Fibroblast of lung (primary cell): ENCODE data around the gene SLIT1. TPM values are rescaled to one million over a fixed set of nuclear protein-coding genes. Genes with fewer than 3 reads are reported as not detected.

Experiments used
- DNase-seq, 2 donors: peaks; one replicate each; pipeline versions ENCODE4 v3.0.0 to v3.0.0-alpha.2; 2010; ENCODE audit warnings: low read depth in 2 of 2
- H2AFZ ChIP-seq: 2 replicates; pipeline ENCODE4 v1.5.1; 2012; ENCODE audit warnings: low read length, control low read depth, inconsistent platforms
- H3K27ac ChIP-seq: 2 replicates; pipeline ENCODE4 v1.5.1; 2011; ENCODE audit warnings: low read length, control low read depth; ENCODE audit not compliant: insufficient read depth
- H3K27me3 ChIP-seq: 2 replicates; pipeline ENCODE4 v1.5.1; 2011; ENCODE audit warnings: mild to moderate bottlenecking, low read length; ENCODE audit not compliant: control insufficient read depth, insufficient read depth
- H3K36me3 ChIP-seq: 2 replicates; pipeline ENCODE4 v1.5.1; 2011; ENCODE audit warnings: low read length; ENCODE audit not compliant: control insufficient read depth, insufficient read depth
- H3K4me1 ChIP-seq: 2 replicates; pipeline ENCODE4 v1.5.1; 2011; ENCODE audit warnings: low read length; ENCODE audit not compliant: control insufficient read depth, insufficient read depth; ENCODE audit errors: extremely low read depth
- H3K4me2 ChIP-seq: 2 replicates; pipeline ENCODE4 v1.5.1; 2011; ENCODE audit warnings: low read length, control low read depth; ENCODE audit not compliant: insufficient read depth; ENCODE audit errors: extremely low read depth
- H3K4me3 ChIP-seq, 4 experiments: fragments of 200-600 bp in 1 of 4; sonication (generic) in 1 of 4; replicated peaks in 1 of 4; 2 replicates each; pipeline ENCODE4 v1.5.1; 2011 to 2016; ENCODE audit warnings: low read length in 4 of 4, low read depth in 3 of 4, mild to moderate bottlenecking in 3 of 4, control low read depth in 2 of 4, inconsistent platforms in 1 of 4, mixed read lengths in 1 of 4; ENCODE audit not compliant: insufficient read depth in 1 of 4; ENCODE audit errors: control extremely low read depth in 1 of 4
- H3K79me2 ChIP-seq: 2 replicates; pipeline ENCODE4 v1.5.1; 2012; ENCODE audit warnings: mild to moderate bottlenecking, low read length, inconsistent platforms; ENCODE audit not compliant: control insufficient read depth, insufficient read depth
- H3K9ac ChIP-seq: 2 replicates; pipeline ENCODE4 v1.5.1; 2011; ENCODE audit warnings: mild to moderate bottlenecking, low read length, control low read depth; ENCODE audit not compliant: insufficient read depth
- H3K9me3 ChIP-seq: 2 replicates; pipeline ENCODE4 v1.5.1; 2012; ENCODE audit warnings: low read depth, low read length; ENCODE audit not compliant: control insufficient read depth, insufficient read depth
- H4K20me1 ChIP-seq: 2 replicates; pipeline ENCODE4 v1.5.1; 2011; ENCODE audit warnings: low read length; ENCODE audit not compliant: control insufficient read depth, insufficient read depth; ENCODE audit errors: extremely low read depth
- CTCF ChIP-seq, 2 donors: IDR thresholded peaks in 1 of 2; conservative IDR thresholded peaks in 1 of 2; 1 replicate in 1 of 2; 2 replicates in 1 of 2; pipeline ENCODE4 v1.5.1; 2011 to 2012; ENCODE audit warnings: low read length in 2 of 2, control low read depth in 1 of 2, inconsistent platforms in 1 of 2, low read depth in 1 of 2, mild to moderate bottlenecking in 1 of 2
- EZH2 ChIP-seq: IDR thresholded peaks from 2 replicates; pipeline ENCODE4 v1.5.1; 2012; ENCODE audit warnings: low read length, control low read depth, mild to moderate bottlenecking; ENCODE audit errors: missing control alignments
- polyA plus RNA-seq, 2 donors: library from polyadenylated mRNA; depleted of rRNA in 1 of 2; stranded (reverse) in 1 of 2; unstranded in 1 of 2; fragments of >200 nt; gene quantifications; 2 replicates each; pipeline ENCODE4 v1.2.1, GENCODE V29; 2011 to 2012; ENCODE audit warnings: missing spikeins in 1 of 2
- total RNA-seq: library from RNA; depleted of rRNA; stranded (reverse); fragments of >200 nt; gene quantifications from 2 replicates; pipeline ENCODE4 v1.2.1, GENCODE V29; 2014

The SLIT1 gene
- total and polyA plus RNA-seq, 2 donors (not counting 1 experiment from before 2014, with no cell fraction given) = 0.02 to 0.17 TPM

- Histone ChIP-seq H3K9ac (no peak overlapping the region), H3K79me2 (no peaks in the 10 kb centered on the region), H3K27me3 (peaks cover 12% of the 10 kb centered on the region), H3K4me3 (no peak overlapping the region), H3K27ac (no peak overlapping the region), H2AFZ (no peak overlapping the region), H4K20me1 (no peaks in the 10 kb centered on the region), H3K4me2 (no peak overlapping the region), H3K4me1 (no peaks in the 10 kb centered on the region), H3K9me3 (no peaks in the 10 kb centered on the region), H3K36me3 (no peaks in the 10 kb centered on the region)
- no peak for DNase-seq
- TF ChIP-seq EZH2 (no peak), CTCF (conservative IDR thresholded peaks at IDR 0.05 in 1 of 2, IDR thresholded peaks at IDR 0.05 in 1 of 2; ENCODE audit: low read depth in 1 of 2, low read length in 2 of 2) (no peak)
Measured at GRCh38 chr10:97178074-97178473, 7.7 kb downstream of the SLIT1 start.

- Histone ChIP-seq H3K79me2 (no peaks in the 10 kb centered on the region), H3K27me3 (peaks cover 12% of the 10 kb centered on the region), H3K4me1 (no peaks in the 10 kb centered on the region)
Measured at GRCh38 chr10:97176226-97176625, 9.5 kb downstream of the SLIT1 start.

GRCh38 chr10:97175586-97175985 lies 10.2 kb downstream of the SLIT1 start:
- DNase-seq = no peak
- Histone ChIP-seq H3K4me2 (no peak overlapping the region), H3K4me1 (no peaks in the 10 kb centered on the region), H2AFZ (no peak overlapping the region), H3K9me3 (no peaks in the 10 kb centered on the region), H4K20me1 (no peaks in the 10 kb centered on the region), H3K9ac (no peak overlapping the region), H3K4me3 (no peak overlapping the region), H3K79me2 (no peaks in the 10 kb centered on the region), H3K36me3 (no peaks in the 10 kb centered on the region), H3K27me3 (peaks cover 10% of the 10 kb centered on the region), H3K27ac (no peak overlapping the region)
- TF ChIP-seq EZH2 (no peak), CTCF (conservative IDR thresholded peaks at IDR 0.05 in 1 of 2, IDR thresholded peaks at IDR 0.05 in 1 of 2; ENCODE audit: low read depth in 1 of 2, low read length in 2 of 2) (no peak)

More at GRCh38 chr10:97176226-97176625, 9.5 kb downstream of the SLIT1 start:
- Histone ChIP-seq H2AFZ (no peak overlapping the region), H4K20me1 (no peaks in the 10 kb centered on the region), H3K9ac (no peak overlapping the region), H3K36me3 (no peaks in the 10 kb centered on the region), H3K9me3 (no peaks in the 10 kb centered on the region), H3K4me2 (no peak overlapping the region), H3K4me3 (no peak overlapping the region), H3K27ac (no peak overlapping the region)
- DNase-seq = no peak
- TF ChIP-seq EZH2 = no peak
- TF ChIP-seq CTCF (conservative IDR thresholded peaks at IDR 0.05 in 1 of 2, IDR thresholded peaks at IDR 0.05 in 1 of 2; ENCODE audit: low read depth in 1 of 2, low read length in 2 of 2) = no peak
